HG03064 (cell line): ENCODE measurements around the gene TM4SF1.
A peak's percentile ranks its signal among the peaks of the same experiment; 100 is the strongest.

ENCODE experiments used
- ATAC-seq: cut with Tn5 transposase; IDR thresholded peaks from one replicate; pipeline ENCODE4 v1.9.1; 2021; ENCODE audit warnings: low read depth; ENCODE audit not compliant: unreplicated experiment

TM4SF1 gene, protein sequence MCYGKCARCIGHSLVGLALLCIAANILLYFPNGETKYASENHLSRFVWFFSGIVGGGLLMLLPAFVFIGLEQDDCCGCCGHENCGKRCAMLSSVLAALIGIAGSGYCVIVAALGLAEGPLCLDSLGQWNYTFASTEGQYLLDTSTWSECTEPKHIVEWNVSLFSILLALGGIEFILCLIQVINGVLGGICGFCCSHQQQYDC

DNA sequence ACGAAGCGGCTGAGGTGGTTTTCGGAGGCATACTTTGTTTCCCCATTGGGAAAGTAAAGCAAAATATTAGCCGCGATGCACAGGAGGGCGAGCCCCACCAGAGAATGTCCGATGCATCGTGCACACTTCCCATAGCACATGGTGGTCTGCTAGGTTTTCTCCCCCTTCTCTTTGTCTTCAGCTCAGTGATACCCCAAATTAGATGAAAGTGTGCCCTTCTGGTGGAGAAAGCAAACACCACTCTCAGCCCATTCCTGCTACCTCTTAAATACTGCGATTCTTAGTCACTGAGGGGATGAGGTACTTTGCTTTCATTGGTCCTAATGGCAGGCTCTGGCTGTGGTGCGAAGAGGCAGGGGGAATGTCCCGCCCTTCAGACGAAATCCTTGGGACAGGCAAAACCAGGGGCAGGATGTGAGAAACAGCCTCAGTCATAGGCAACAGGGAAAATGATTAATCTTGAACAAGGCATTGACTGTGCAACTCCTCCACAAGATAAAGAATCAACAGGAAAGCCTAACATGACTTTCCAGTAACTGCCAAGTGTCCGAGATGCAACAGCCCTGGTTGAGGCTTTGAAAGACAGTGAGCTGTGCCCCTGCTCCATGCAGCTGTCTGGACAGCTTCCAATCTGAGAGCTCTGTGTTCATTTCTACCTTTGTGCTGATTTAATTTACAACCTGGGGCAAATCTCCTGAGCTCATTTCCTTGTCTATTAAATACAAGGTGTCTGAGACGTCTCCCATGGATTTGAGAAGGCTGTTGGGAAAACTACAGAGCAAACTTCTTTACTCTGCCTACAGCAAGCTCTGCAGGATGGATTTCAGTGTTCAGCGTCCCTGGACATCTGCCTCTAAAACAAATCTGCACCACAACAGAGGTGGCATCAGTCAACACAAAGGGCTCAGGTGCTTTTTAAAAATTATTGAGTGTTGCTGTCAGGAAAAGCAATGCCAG, at the start of gene TM4SF1:
Gene TM4SF1, minus strand, starts transcription at position 242 of the 957 bp plus-strand sequence. Its CDS starts 102 bp downstream, at position 140.
- no peak for ATAC-seq

DNA sequence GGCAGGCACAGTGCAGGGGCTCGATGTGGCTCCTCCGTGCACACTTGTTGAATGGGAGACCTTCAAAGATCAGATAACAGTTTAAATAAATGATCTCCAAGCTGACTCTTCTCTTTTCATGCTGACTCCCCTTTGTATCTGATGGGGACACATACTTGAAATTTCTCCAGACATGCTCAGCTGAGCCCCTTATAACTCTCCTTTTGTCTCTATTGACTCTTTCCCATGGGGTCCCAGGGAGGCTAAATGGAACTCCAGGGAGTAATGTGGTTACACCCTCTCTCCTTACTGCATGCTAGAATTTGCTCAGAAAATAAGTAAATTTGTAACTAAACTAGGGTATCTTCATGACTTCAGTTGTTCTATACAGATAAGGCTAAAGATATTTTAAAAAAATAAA, 48.9 kb upstream of the TM4SF1 start:
- no peak for ATAC-seq

- no peak for ATAC-seq
These were observed 47.5 kb upstream of the TM4SF1 start for GRCh38 chr3:149424918-149425317.

GRCh38 chr3:149421764-149422163, 44.3 kb upstream of the TM4SF1 start:
- ATAC-seq: no peak

DNA sequence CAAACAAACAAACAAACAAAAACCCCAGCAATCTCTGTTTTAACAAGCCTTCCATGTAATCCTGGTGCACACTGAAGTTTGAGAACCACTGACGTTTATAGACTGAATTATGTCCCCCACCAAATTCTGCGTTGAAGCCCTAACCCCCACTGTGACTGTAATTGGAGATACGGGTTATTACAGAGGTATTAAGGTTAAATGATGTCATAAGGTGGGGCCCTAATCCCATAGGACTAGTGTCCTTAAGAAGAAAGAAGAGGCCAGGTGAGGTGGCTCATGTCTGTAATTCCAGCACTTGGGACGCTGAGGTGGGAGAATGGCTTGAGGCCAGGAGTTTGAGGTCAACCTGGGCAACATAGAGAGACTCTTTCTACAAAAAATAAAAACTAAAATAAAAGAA, 42.4 kb upstream of the TM4SF1 start:
- no peak for ATAC-seq

- no peak for ATAC-seq
These were observed 40.3 kb upstream of the TM4SF1 start for GRCh38 chr3:149417727-149418126.

DNA sequence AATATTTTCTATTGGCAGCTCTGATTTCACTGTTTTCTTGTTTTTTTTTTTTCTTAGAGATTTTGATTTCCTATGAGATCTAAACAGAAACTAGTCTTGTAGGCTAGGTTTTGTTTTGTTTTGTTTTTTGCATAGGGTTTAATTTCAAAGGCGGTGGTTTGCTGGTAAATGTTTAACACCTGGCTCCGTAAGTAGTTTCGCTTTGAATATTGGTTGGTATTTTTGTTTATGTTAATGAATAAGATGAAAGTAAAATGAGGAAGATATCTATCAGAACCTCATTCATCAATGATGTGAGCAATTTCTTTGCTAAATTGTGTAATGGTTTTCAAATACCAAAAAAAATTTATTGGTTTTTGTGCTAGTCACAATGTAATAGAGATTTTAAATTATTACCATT, 39.7 kb upstream of the TM4SF1 start:
- peak; percentile 91 for ATAC-seq

DNA sequence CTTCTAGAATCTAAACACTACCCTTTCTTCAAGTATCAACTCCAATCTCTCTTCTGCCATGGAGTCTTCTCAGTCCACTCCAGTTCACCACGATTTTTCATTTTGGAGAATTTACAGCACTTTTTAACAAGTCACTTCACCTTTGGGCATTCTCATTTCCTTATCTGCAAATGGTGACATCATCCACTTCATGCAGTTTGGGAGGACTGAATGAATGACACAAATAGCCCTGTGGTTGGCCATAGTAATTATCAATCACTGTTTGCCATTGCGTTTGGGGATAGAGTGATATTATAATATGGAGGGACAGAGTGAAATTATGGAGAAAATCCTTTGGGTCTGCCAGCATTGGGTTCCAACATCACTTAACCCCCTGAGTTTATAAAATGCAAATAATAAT, 38.0 kb upstream of the TM4SF1 start:
- no peak for ATAC-seq

DNA sequence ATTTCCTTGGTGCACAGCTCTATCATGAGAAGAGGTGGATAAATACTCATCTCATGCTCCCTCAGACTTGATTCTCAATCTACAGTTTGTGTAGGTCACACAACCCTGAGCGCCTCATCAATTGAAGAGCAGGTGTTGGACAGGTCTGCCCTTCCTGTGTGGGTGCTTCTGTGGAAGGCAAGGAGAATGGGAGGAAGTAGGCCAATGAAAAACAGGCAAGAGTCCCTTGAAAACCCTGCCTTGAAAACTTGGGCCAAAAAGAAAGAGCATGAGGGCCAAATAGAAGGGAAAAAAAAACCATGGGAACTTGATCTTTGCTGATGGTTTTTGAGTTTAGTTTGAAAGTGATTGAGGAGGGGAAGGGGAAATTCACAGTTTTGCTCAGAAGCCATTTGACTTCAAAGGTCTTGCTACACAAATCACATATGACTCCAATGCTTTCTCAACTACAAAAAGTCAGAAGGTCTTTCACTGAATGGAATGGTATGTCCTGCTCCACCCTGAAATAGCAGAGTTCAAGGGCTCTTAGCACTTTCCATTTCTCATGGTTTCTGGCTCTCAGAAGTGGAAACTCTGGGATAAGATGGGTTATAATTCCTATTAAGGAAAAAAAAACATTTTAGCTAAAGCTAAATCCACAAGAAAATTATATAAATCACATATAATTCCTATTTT, 37.2 kb upstream of the TM4SF1 start:
- no peak for ATAC-seq

DNA sequence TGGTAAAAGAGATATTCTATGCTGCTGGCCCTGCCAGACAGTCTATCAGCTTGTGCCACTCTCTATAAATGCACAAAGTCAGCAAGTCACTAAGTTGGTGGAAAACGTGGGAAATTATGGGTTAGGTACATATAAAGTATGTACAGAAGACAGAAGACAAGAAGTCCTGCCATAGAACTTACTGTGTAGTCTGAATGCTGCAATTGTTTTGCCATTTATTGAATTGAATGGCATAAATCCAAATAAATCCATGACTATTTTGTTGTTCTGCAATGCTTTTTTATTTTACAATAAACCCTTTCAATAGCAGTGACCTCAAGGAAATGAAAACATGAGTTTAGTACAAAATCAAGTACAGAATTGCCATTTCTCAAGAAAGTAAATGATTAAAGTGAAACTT, 34.1 kb upstream of the TM4SF1 start:
- no peak for ATAC-seq

- no peak for ATAC-seq
These were observed 31.9 kb upstream of the TM4SF1 start for GRCh38 chr3:149409351-149409750.

DNA sequence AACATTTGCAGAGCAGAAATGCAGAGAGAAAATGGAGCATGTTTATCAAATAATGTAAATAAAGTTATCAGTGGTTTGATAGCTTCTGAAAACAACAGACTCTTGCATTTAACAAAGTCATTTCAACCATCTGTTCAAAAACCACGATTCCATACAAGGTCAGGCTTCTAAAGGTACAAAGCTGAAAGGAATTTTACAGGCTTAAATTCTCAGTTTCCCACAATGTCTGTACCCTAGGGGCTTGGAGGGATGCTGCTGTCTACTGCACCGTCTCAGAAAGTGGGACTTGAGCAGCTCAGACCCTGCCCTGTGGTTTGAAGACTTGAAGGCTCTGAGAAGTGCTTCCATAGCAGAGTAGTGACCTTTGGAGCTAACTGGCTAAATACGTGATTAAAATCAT, 30.4 kb upstream of the TM4SF1 start:
- no peak for ATAC-seq

- ATAC-seq: no peak
These were observed 28.8 kb upstream of the TM4SF1 start for GRCh38 chr3:149406244-149406752.

DNA sequence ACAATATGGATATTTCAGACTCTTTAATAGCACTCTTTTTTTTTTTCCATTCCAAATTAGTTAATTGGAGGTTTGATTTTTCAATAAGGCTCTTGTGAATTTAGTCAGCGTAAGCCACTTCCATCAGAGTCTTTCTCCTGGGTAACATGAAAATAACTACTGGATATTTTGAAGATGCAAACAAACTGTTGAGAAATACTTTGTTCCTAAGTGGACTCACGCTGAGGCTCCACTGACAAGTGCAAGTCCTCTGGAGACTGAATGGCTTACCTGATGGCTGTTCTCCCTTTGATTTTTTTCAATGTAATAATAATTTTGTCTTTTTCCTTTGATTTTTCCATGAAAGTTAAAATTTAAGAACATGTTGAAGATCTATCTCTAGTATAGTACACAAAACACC, 26.0 kb upstream of the TM4SF1 start:
- ATAC-seq: no peak

DNA sequence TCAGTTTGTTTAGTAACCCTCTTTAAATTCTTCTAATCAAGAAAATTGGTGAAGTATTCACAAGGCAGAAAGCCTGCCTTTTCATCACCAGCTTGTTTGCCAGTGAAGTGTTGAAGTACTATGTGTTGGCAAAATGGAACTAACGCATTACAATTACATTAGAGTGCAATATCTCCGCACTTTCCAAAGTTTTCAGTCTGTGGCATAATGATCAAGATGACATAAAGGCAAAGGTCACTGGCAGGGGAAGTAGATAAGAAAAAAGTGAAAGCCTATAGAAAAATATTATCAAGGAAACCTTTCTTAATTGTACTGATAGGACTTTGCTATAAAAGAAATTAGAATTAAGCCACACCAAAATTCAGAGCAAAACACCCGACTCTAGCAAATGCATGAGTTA, 25.0 kb upstream of the TM4SF1 start:
- ATAC-seq: no peak

GRCh38 chr3:149401926-149402310, 24.5 kb upstream of the TM4SF1 start:
- no peak for ATAC-seq

DNA sequence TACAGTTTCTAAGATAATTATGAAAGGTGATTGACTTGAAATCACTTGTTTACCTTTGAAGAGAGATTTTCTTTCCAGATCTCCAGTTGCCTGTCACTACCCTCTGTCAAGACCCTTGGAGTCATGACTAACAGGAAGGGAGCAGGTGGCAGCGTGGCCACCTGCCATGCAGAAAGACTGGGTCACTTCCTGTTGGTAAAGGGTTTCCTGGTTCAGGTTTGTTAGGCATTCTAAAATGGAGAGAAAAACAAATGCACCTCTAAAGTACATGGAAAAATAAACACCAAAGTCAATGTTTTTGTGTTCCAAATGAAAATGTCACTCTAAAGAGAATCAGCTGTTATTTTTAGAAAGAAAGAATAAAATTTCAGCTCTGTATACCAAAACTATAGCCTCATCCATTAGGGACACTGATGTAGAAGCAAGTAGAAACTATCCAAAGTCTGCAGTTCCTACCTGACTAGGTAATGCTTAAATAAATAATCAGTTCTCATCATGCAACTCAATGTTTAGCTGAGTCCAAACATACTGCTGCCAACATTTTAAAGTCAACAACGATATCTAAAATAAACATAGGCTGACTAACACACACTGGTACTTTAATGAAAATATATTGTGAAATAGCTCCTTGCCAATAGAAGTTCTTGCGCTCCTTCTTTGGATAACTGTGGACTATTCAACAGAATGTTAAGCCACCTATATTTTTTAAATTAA, 23.9 kb upstream of the TM4SF1 start:
- ATAC-seq: no peak

GRCh38 chr3:149400645-149401044, 23.2 kb upstream of the TM4SF1 start:
- no peak for ATAC-seq

DNA sequence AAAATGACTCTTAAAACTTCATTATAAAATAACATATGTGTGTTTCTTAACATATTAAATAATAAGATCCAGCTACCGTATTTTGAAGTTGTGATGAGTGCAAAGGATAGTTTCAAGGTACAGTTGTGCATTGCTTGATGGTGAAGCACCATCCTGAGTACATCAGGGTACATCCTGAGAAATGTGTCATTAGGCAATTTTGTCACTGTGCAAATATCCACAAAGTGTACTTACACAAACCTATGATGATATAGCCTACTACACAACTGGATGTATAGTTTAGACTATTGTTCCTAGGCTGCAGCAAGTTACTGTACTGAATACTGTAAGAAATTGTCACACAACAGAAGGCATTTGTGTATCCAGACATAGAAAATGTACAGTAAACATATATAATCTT, 20.8 kb upstream of the TM4SF1 start:
- ATAC-seq: no peak

DNA sequence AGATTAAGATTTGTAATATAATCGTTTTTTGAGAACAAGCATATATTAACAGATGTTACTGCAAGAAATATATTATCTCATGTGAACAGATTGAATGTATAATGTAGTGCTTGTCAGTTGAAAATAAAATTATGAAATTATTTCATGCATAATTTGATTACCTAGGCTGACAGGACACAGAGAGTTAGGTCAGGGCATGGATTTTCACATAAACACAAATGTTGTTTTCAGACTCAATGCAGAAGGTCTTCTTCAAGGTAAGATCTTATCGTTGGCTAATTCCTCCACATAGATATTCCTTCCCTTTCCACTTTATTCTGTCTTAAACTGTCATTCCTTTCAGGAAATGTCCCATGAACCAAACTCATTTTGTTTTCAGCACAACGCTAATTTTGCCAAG, 20.1 kb upstream of the TM4SF1 start:
- no peak for ATAC-seq

DNA sequence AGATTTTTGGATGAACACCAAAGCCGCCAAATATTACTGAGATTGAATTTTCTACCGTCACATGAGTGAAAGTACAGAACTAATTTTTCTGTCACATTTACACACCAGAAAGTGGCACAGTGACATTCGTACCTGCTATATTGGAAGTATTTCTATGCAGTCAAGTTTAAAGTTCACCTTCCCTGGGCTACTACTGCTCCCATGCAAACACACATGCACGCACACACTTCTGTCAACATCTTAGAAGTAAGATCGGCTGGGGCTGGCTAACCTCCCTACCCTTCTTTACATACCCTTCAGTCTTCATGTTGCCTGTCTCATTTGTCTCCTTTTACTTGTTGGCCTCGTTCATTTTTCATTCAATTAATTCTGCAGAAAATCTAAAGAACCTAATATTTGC, 19.0 kb upstream of the TM4SF1 start:
- ATAC-seq: no peak
